Endodermal cell (in vitro differentiated cells): Measurements from ENCODE around the gene STX18. TPM values are rescaled to one million over a fixed set of nuclear protein-coding genes. Genes with fewer than 3 reads are reported as not detected.

Experiments used
- DNase-seq: peaks from one replicate; pipeline ENCODE4 v3.0.0-alpha.2; 2017
- H3K27ac ChIP-seq: 2 replicates; pipeline ENCODE4 v1.5.1; 2013; ENCODE audit warnings: mild to moderate bottlenecking, low read depth, low read length, moderate library complexity
- H3K27me3 ChIP-seq: 2 replicates; pipeline ENCODE4 v1.6.1; 2013; ENCODE audit warnings: mild to moderate bottlenecking, low read length, moderate library complexity; ENCODE audit not compliant: insufficient read depth, control insufficient read depth, poor library complexity, severe bottlenecking
- H3K36me3 ChIP-seq: 2 replicates; pipeline ENCODE4 v1.7.0; 2013; ENCODE audit warnings: mild to moderate bottlenecking, low read length, moderate library complexity; ENCODE audit not compliant: control insufficient read depth, insufficient read depth
- H3K4me1 ChIP-seq: one replicate; pipeline ENCODE4 v1.7.0; 2013; ENCODE audit warnings: low read length; ENCODE audit not compliant: control insufficient read depth, insufficient read depth
- H3K4me3 ChIP-seq: 2 replicates; pipeline ENCODE4 v1.5.1; 2013; ENCODE audit warnings: mild to moderate bottlenecking, low read length, moderate library complexity
- H3K9ac ChIP-seq: 2 replicates; pipeline ENCODE4 v1.6.1; 2013; ENCODE audit warnings: mild to moderate bottlenecking, low read length, moderate library complexity; ENCODE audit not compliant: poor library complexity, severe bottlenecking; ENCODE audit errors: extremely low read depth
- H3K9me3 ChIP-seq: 2 replicates; pipeline ENCODE4 v1.6.1; 2013; ENCODE audit warnings: mild to moderate bottlenecking, low read length, moderate library complexity; ENCODE audit not compliant: control insufficient read depth
- H3K27ac Mint-ChIP-seq: 2 replicates; pipeline ENCODE4 v1.8.0; 2020; ENCODE audit warnings: mixed read lengths
- H3K27me3 Mint-ChIP-seq: 2 replicates; pipeline ENCODE4 v1.8.0; 2021; ENCODE audit warnings: mild to moderate bottlenecking, mixed read lengths; ENCODE audit not compliant: insufficient read depth
- H3K36me3 Mint-ChIP-seq: 2 replicates; pipeline ENCODE4 v1.8.0; 2020; ENCODE audit warnings: low read depth, mixed read lengths
- H3K4me1 Mint-ChIP-seq: 2 replicates; pipeline ENCODE4 v1.8.0; 2020; ENCODE audit warnings: mixed read lengths
- H3K4me3 Mint-ChIP-seq: 2 replicates; pipeline ENCODE4 v1.8.0; 2020; ENCODE audit warnings: mild to moderate bottlenecking, moderate library complexity, mixed read lengths
- H3K9me3 Mint-ChIP-seq: 2 replicates; pipeline ENCODE4 v1.8.0; 2020; ENCODE audit warnings: mild to moderate bottlenecking, mixed read lengths
- CTCF ChIP-seq: fragments of 200-600 bp; sonication (generic); conservative IDR thresholded peaks from 2 replicates; pipeline ENCODE4 v1.5.0; 2021; ENCODE audit warnings: antibody characterized with exemption, mild to moderate bottlenecking
- WGBS, 2 experiments: methylation state at CpG; one replicate each; pipeline versions ENCODE4 v1.1.5 to v1.1.7; 2013; ENCODE audit warnings: missing lambda C conversion rate in 2 of 2, mixed read lengths in 1 of 2; ENCODE audit not compliant: insufficient coverage in 1 of 2, insufficient read length in 1 of 2; 5-methylcytosine and 5-hydroxymethylcytosine counted together
- total RNA-seq, 2 donors: library from RNA; stranded (reverse); fragmentation: NEBNext Ultra II Directional in 1 of 2; extraction: Animal tissue kit (Norgen Biotek cat#: 25700) in 1 of 2; gene quantifications; 2 replicates in 1 of 2; 3 replicates in 1 of 2; pipeline ENCODE4 v1.2.1, GENCODE V29; 2021

Gene STX18
- total RNA-seq, 2 donors from 2014 or later: 26.9 to 33.3 TPM

GRCh38 chr4:4413373-4413725 is 128.5 kb downstream of the STX18 start:
- Histone ChIP-seq H3K36me3 (peaks cover under 1% of the 10 kb centered on the region), H3K4me3 (no peak overlapping the region), H3K27ac (no peak overlapping the region), H3K9ac (no peak overlapping the region), H3K4me1 (peaks cover 4% of the 10 kb centered on the region), H3K27me3 (no peaks in the 10 kb centered on the region), H3K9me3 (no peaks in the 10 kb centered on the region)
- 94% methylated on average over 10 of the region's 10 CpGs; no CpG with 5 or more reads in 1 of the 2 experiments for WGBS, 2 experiments
- Mint-ChIP-seq H3K27me3 (no peaks in the 10 kb centered on the region), H3K36me3 (peaks cover 12% of the 10 kb centered on the region), H3K27ac (no peak overlapping the region), H3K4me3 (no peak overlapping the region), H3K4me1 (peaks cover 20% of the 10 kb centered on the region), H3K9me3 (peaks cover 5% of the 10 kb centered on the region)
- TF ChIP-seq CTCF: no peak
- no peak for DNase-seq

DNA sequence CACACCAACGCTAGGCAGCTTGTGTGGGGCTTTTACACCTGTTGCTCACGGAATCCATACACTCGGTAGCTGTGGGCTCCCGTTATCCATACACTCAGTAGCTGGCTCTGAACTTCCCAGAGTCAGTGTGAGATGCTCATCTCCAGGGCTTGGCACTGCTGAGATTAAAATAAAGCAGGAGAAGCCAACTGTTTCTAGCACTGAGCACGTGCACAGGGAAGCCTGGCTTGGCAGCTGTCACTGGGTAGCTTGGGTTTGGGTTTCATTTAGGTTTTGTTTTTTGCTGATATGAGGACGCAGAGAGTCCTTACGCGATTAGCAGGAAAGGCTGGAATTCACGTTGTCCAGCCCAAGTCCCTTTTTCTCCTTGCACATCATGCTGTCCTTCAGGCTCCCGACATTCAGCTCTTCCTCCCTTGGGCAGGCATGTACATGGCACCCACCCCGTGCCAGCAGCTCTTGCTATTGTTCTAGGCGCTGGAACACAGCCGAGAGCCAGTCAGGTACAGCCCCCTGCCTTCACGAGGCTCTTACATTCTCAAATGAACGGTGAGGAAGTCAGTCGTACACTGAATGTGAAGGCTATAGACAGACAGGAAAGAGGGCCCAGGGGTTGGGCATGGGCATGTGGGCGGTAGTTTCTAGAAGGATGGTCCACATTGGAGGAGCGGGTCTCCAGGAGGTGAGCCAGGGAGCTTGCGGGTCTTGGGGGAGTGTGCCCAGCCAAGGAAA is 129.0 kb downstream of the STX18 start:
- Mint-ChIP-seq H3K27ac (no peak overlapping the region), H3K4me1 (peaks cover 17% of the 10 kb centered on the region), H3K9me3 (peaks cover 5% of the 10 kb centered on the region), H3K4me3 (no peak overlapping the region), H3K36me3 (peaks cover 7% of the 10 kb centered on the region), H3K27me3 (no peaks in the 10 kb centered on the region)
- TF ChIP-seq CTCF: no peak
- Histone ChIP-seq H3K4me3 (no peak overlapping the region), H3K9me3 (no peaks in the 10 kb centered on the region), H3K9ac (no peak overlapping the region), H3K36me3 (no peaks in the 10 kb centered on the region), H3K27me3 (no peaks in the 10 kb centered on the region), H3K4me1 (peaks cover 4% of the 10 kb centered on the region), H3K27ac (no peak overlapping the region)
- no peak for DNase-seq
- WGBS, 2 experiments: 91 to 92% methylated on average over 17 to 19 of the region's 19 CpGs

- Mint-ChIP-seq H3K27me3 (no peaks in the 10 kb centered on the region), H3K27ac (no peak overlapping the region), H3K36me3 (peaks cover 7% of the 10 kb centered on the region), H3K4me1 (peaks cover 9% of the 10 kb centered on the region), H3K4me3 (no peak overlapping the region), H3K9me3 (peaks cover 5% of the 10 kb centered on the region)
- no peak for TF ChIP-seq CTCF
- WGBS, 2 experiments: 96 to 97% methylated on average over 13 to 14 of the region's 15 CpGs
- Histone ChIP-seq H3K36me3 (no peaks in the 10 kb centered on the region), H3K4me3 (no peak overlapping the region), H3K9me3 (no peaks in the 10 kb centered on the region), H3K27me3 (no peaks in the 10 kb centered on the region), H3K9ac (no peak overlapping the region), H3K27ac (no peak overlapping the region), H3K4me1 (peaks cover 3% of the 10 kb centered on the region)
- no peak for DNase-seq
These were observed 129.9 kb downstream of the STX18 start for GRCh38 chr4:4411906-4412305.
